CD4-positive, alpha-beta T cell treated with Interleukin-4 for 4 hours (primary cell): ENCODE measurements around the gene CD52.
A peak's percentile ranks its signal among the peaks of the same experiment; 100 is the strongest.

ENCODE experiments used
- DNase-seq: peaks from one replicate; pipeline ENCODE4 v3.0.0-alpha.2; 2020

CD52 gene

GRCh38 chr1:26335774-26336476 lies 18.2 kb downstream of the CD52 start:
- no peak for DNase-seq

GRCh38 chr1:26336477-26337205 lies 18.9 kb downstream of the CD52 start:
- DNase-seq, result peak; percentile 83

- DNase-seq, result no peak
Measured at GRCh38 chr1:26337206-26337535, 19.4 kb downstream of the CD52 start.

- no peak for DNase-seq
Measured at GRCh38 chr1:26337625-26338024, 19.9 kb downstream of the CD52 start.

GRCh38 chr1:26338670-26339069 lies 20.9 kb downstream of the CD52 start:
- no peak for DNase-seq

- no peak for DNase-seq
Measured at GRCh38 chr1:26340047-26340481, 22.3 kb downstream of the CD52 start.

GRCh38 chr1:26344147-26344920 lies 26.6 kb downstream of the CD52 start:
- no peak for DNase-seq

- DNase-seq, result no peak
Measured at GRCh38 chr1:26345718-26346117, 28.0 kb downstream of the CD52 start.

- DNase-seq, result no peak
Measured at GRCh38 chr1:26346274-26347033, 28.7 kb downstream of the CD52 start.

GRCh38 chr1:26349188-26349876 lies 31.6 kb downstream of the CD52 start:
- no peak for DNase-seq

GRCh38 chr1:26349877-26350244 lies 32.1 kb downstream of the CD52 start:
- DNase-seq, result no peak

- DNase-seq, result no peak
Measured at GRCh38 chr1:26350343-26350700, 32.6 kb downstream of the CD52 start.

- no peak for DNase-seq
Measured at GRCh38 chr1:26350701-26351589, 33.2 kb downstream of the CD52 start.

- no peak for DNase-seq
Measured at GRCh38 chr1:26351590-26352337, 34.0 kb downstream of the CD52 start.

GRCh38 chr1:26352338-26352679 lies 34.6 kb downstream of the CD52 start:
- no peak for DNase-seq

GRCh38 chr1:26353210-26353859 lies 35.6 kb downstream of the CD52 start:
- no peak for DNase-seq

- DNase-seq, result no peak
Measured at GRCh38 chr1:26353976-26354820, 36.4 kb downstream of the CD52 start, which contains the start of gene CRYBG2. TSS of gene CRYBG2 (minus strand) at chr1:26354130. CDS start at chr1:26346657, 7,473 bp downstream.

GRCh38 chr1:26354972-26355371 lies 37.2 kb downstream of the CD52 start:
- no peak for DNase-seq

- no peak for DNase-seq
Measured at GRCh38 chr1:26356106-26356505, 38.3 kb downstream of the CD52 start.
